Suprapubic skin (tissue), 3 donors: ENCODE results near the gene PAM16.

Experiments
- POLR2AphosphoS5 ChIP-seq, 3 donors: sonication (generic); formaldehyde crosslinking; IDR thresholded peaks; one replicate each; pipeline ENCODE4 v1.6.1; 2017; ENCODE audit warnings: antibody characterized with exemption in 3 of 3
- TF ChIP-seq, protein P1 (sequence below), 2 donors: fragments of 200-600 bp in 1 of 2; fragments of 450-650 bp in 1 of 2; sonication (generic) in 1 of 2; IDR thresholded peaks; one replicate each; pipeline ENCODE4 v1.5.1; 2016 to 2019; ENCODE audit warnings: antibody characterized with exemption in 2 of 2, mild to moderate bottlenecking in 1 of 2, moderate library complexity in 1 of 2

GRCh38 chr16:4316864-4317531 lies 34.1 kb downstream of the PAM16 start:
- TF ChIP-seq POLR2AphosphoS5 (IDR thresholded peaks at IDR 0.05): no peak
- TF ChIP-seq, protein P1, sequence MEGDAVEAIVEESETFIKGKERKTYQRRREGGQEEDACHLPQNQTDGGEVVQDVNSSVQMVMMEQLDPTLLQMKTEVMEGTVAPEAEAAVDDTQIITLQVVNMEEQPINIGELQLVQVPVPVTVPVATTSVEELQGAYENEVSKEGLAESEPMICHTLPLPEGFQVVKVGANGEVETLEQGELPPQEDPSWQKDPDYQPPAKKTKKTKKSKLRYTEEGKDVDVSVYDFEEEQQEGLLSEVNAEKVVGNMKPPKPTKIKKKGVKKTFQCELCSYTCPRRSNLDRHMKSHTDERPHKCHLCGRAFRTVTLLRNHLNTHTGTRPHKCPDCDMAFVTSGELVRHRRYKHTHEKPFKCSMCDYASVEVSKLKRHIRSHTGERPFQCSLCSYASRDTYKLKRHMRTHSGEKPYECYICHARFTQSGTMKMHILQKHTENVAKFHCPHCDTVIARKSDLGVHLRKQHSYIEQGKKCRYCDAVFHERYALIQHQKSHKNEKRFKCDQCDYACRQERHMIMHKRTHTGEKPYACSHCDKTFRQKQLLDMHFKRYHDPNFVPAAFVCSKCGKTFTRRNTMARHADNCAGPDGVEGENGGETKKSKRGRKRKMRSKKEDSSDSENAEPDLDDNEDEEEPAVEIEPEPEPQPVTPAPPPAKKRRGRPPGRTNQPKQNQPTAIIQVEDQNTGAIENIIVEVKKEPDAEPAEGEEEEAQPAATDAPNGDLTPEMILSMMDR (IDR thresholded peaks at IDR 0.05): no peak
